K562 (cell line): ENCODE measurements around the gene CALML6. TPM values are rescaled to one million over a fixed set of nuclear protein-coding genes. Genes with fewer than 3 reads are reported as not detected.

ENCODE experiments used
- ATAC-seq: fragments of 200-7000 bp; cut with Tn5 transposase; 3 replicates; pipeline ENCODE4 v1.9.1; 2020; ENCODE audit warnings: moderate library complexity
- BruUV-seq: library from RNA; stranded (reverse); fragments of 400-500 nt; replicated peaks from 2 replicates; lab custom pipeline; 2021; lab: Mats Ljungman, UMichigan
- CTCF ChIA-PET: fragments of 300-600 bp; formaldehyde crosslinking; extraction: SDS; loops from one replicate; lab custom pipeline; 2021; ENCODE audit warnings: low intra/inter-chr PET ratio; lab: Yijun Ruan, JAX
- POLR2A ChIA-PET: fragments of 300-600, 350-650 bp; sonication (Branson Sonifier 250); formaldehyde crosslinking; extraction: SDS; loops from one replicate; lab custom pipeline; 2021; ENCODE audit warnings: antibody characterized with exemption, inconsistent platforms; lab: Yijun Ruan, JAX
- DNase-seq, 4 experiments: peaks; one replicate each; pipeline versions ENCODE4 v3.0.0 to v3.0.0-alpha.2; 2011 to 2018; ENCODE audit warnings: low spot score in 3 of 4, mixed read lengths in 3 of 4; ENCODE audit errors: extremely low read depth in 1 of 4
- FAIRE-seq: peaks from 2 replicates; lab custom pipeline; 2011; peaks lifted over from hg19 to GRCh38; lab: Jason Lieb, UNC
- H2AFZ ChIP-seq: 2 replicates; pipeline ENCODE4 v1.6.0; 2011; ENCODE audit warnings: low read depth, low read length, control low read depth, inconsistent platforms
- H3K27ac ChIP-seq: fragments of 200-600 bp; 3 replicates; pipeline ENCODE4 v1.8.0; 2011; ENCODE audit warnings: low read depth, mild to moderate bottlenecking, control low read depth, inconsistent platforms, low read length, moderate library complexity, mixed read lengths; ENCODE audit errors: extremely low read depth
- H3K27me3 ChIP-seq, 2 experiments: fragments of 300-600 bp in 1 of 2; 2 replicates in 1 of 2; 3 replicates in 1 of 2; pipeline versions ENCODE4 v1.6.0 to v1.8.0; 2011; ENCODE audit warnings: inconsistent platforms in 2 of 2, low read length in 2 of 2, mild to moderate bottlenecking in 1 of 2, mixed read lengths in 1 of 2, moderate library complexity in 1 of 2; ENCODE audit not compliant: control insufficient read depth in 2 of 2, insufficient read depth in 2 of 2
- H3K36me3 ChIP-seq: fragments of 300-600 bp; 3 replicates; pipeline ENCODE4 v1.8.0; 2011; ENCODE audit warnings: mild to moderate bottlenecking, low read length, inconsistent platforms; ENCODE audit not compliant: control insufficient read depth, insufficient read depth
- H3K4me1 ChIP-seq, 2 experiments: fragments of 200-600 bp in 1 of 2; replicated peaks in 1 of 2; 2 replicates in 1 of 2; 3 replicates in 1 of 2; pipeline versions ENCODE4 v1.5.1 to v1.8.0; 2011; ENCODE audit warnings: inconsistent platforms in 2 of 2, low read length in 2 of 2, mild to moderate bottlenecking in 1 of 2, mixed read lengths in 1 of 2, moderate library complexity in 1 of 2; ENCODE audit not compliant: control insufficient read depth in 2 of 2, insufficient read depth in 2 of 2
- H3K4me2 ChIP-seq: 2 replicates; pipeline ENCODE4 v1.6.1; 2011; ENCODE audit warnings: low read length, control low read depth, inconsistent platforms, mixed read lengths; ENCODE audit not compliant: insufficient read depth
- H3K4me3 ChIP-seq: fragments of 200-600 bp; sonication (generic), shearing (Covaris generic); 2 replicates; pipeline ENCODE4 v1.5.1; 2016; ENCODE audit warnings: control low read depth, inconsistent platforms
- H3K79me2 ChIP-seq: fragments of 200-600 bp; 3 replicates; pipeline ENCODE4 v1.8.0; 2011; ENCODE audit warnings: low read length, inconsistent platforms; ENCODE audit not compliant: control insufficient read depth, insufficient read depth
- H3K9ac ChIP-seq, 2 experiments: 2 replicates each; pipeline versions ENCODE4 v1.6.0 to v1.6.1; 2011; ENCODE audit warnings: low read depth in 2 of 2, low read length in 2 of 2, control low read depth in 1 of 2, inconsistent platforms in 1 of 2, mild to moderate bottlenecking in 1 of 2, mixed read lengths in 1 of 2; ENCODE audit not compliant: insufficient read depth in 1 of 2
- H3K9me1 ChIP-seq: one replicate; pipeline ENCODE4 v1.6.0; 2011; ENCODE audit warnings: inconsistent platforms, mild to moderate bottlenecking, low read length, moderate library complexity; ENCODE audit not compliant: control insufficient read depth, insufficient read depth
- H3K9me3 ChIP-seq: replicated peaks from 2 replicates; pipeline ENCODE4 v1.5.1; 2011; ENCODE audit warnings: low read depth, low read length, inconsistent platforms; ENCODE audit not compliant: control insufficient read depth, insufficient read depth
- H4K20me1 ChIP-seq: replicated peaks from 2 replicates; pipeline ENCODE4 v1.6.1; 2011; ENCODE audit warnings: low read length, inconsistent platforms, mixed read lengths; ENCODE audit not compliant: control insufficient read depth, insufficient read depth
- CREM ChIP-seq: IDR thresholded peaks from 2 replicates; pipeline ENCODE4 v1.6.1; 2014; ENCODE audit warnings: antibody characterized with exemption, low read depth
- EGR1 ChIP-seq: fragments of 450-650 bp; conservative IDR thresholded peaks from 2 replicates; pipeline ENCODE4 v1.6.1; 2017; ENCODE audit warnings: mild to moderate bottlenecking
- FOXP1 ChIP-seq: sonication (generic); formaldehyde crosslinking; IDR thresholded peaks from 2 replicates; pipeline ENCODE4 v1.8.0; 2022; ENCODE audit warnings: mild to moderate bottlenecking, missing genetic modification reagents
- GTF2A2 ChIP-seq: IDR thresholded peaks from 2 replicates; pipeline ENCODE4 v1.6.1; 2016; ENCODE audit warnings: mild to moderate bottlenecking, missing genetic modification characterization, missing compliant biosample characterization
- IFI16 ChIP-seq: fragments of 250-450 bp; sonication (Bioruptor Pico); IDR thresholded peaks from 2 replicates; pipeline ENCODE4 v2.1.2; 2022; ENCODE audit warnings: mild to moderate bottlenecking, inconsistent platforms
- JUN ChIP-seq, 2 experiments: sonication (generic) in 1 of 2; formaldehyde crosslinking in 1 of 2; IDR thresholded peaks; 2 replicates each; pipeline versions ENCODE4 v1.6.1 to v1.8.0; 2012 to 2022; ENCODE audit warnings: borderline replicate concordance in 2 of 2, mild to moderate bottlenecking in 2 of 2, improper control_type of control experiment in 1 of 2, low read depth in 1 of 2, low read length in 1 of 2, missing genetic modification reagents in 1 of 2
- KLF1 ChIP-seq: fragments of 450-650 bp; IDR thresholded peaks from 2 replicates; pipeline ENCODE4 v1.6.1; 2016; ENCODE audit warnings: missing genetic modification characterization, missing compliant biosample characterization
- MEF2D ChIP-seq: conservative IDR thresholded peaks from 2 replicates; pipeline ENCODE4 v1.6.1; 2016; ENCODE audit warnings: low read depth, missing genetic modification characterization, missing compliant biosample characterization
- NFE2 ChIP-seq: IDR thresholded peaks from 2 replicates; pipeline ENCODE4 v1.6.1; 2014; ENCODE audit warnings: antibody characterized with exemption, low read depth
- PHB2 ChIP-seq: fragments of 450-650 bp; IDR thresholded peaks from 2 replicates; pipeline ENCODE4 v1.6.1; 2017; ENCODE audit warnings: low read depth
- PHTF2 ChIP-seq: fragments of 250-450 bp; sonication (Bioruptor Pico); IDR thresholded peaks from 2 replicates; pipeline ENCODE4 v1.5.0; 2021; ENCODE audit warnings: mild to moderate bottlenecking
- PYGO2 ChIP-seq: fragments of 450-650 bp; IDR thresholded peaks from 2 replicates; pipeline ENCODE4 v1.6.1; 2016; ENCODE audit warnings: mild to moderate bottlenecking, missing genetic modification characterization, moderate library complexity, missing compliant biosample characterization
- SREBF1 ChIP-seq: fragments of 150-350 bp; IDR thresholded peaks from 2 replicates; pipeline ENCODE4 v1.6.1; 2014; ENCODE audit warnings: antibody characterized with exemption, low read depth, low read length, borderline replicate concordance
- ZNF146 ChIP-seq: IDR thresholded peaks from one replicate; pipeline ENCODE4 v1.6.1; 2018; ENCODE audit warnings: missing compliant biosample characterization; ENCODE audit not compliant: unreplicated experiment
- ZNF77 ChIP-seq: fragments of 250-450 bp; sonication (Bioruptor Pico); IDR thresholded peaks from 2 replicates; pipeline ENCODE4 v1.5.0; 2020
- ZNF830 ChIP-seq: fragments of 250-450 bp; sonication (Bioruptor Pico); IDR thresholded peaks from 2 replicates; pipeline ENCODE4 v1.5.0; 2021; ENCODE audit warnings: mild to moderate bottlenecking
- WGBS: fragments of 100-300 bp; shearing (Covaris generic); methylation state at CpG from one replicate; pipeline ENCODE4 v1.1.6; 2016; ENCODE audit warnings: low coverage, mixed read lengths; ENCODE audit not compliant: insufficient coverage; ENCODE audit errors: missing lambda C conversion rate; 5-methylcytosine and 5-hydroxymethylcytosine counted together
- in situ Hi-C: fragments of 300-500 bp; cut with MboI; formaldehyde crosslinking; loops from 4 replicates; pipeline ENCODE4 v1.15.0; 2018; ENCODE audit warnings: inconsistent platforms, mixed read lengths
- intact Hi-C: fragments of 100-400 bp; cut with micrococcal nuclease; formaldehyde crosslinking; loops from 2 replicates; pipeline ENCODE4 v1.14.2; 2022
- polyA plus RNA-seq, 8 experiments: library from polyadenylated mRNA; depleted of rRNA in 4 of 8; stranded (reverse) in 5 of 8; unstranded in 3 of 8; fragments of >200 nt; fragmentation: Nextera tagmentation in 2 of 8; fragmentation: Illumina TruSeq in 1 of 8; extraction: Ambion mirVana in 2 of 8; extraction: Trizol in 1 of 8; gene quantifications; 2 replicates each; pipeline versions ENCODE4 v1.2.1 to v1.2.3, GENCODE V29; 2011 to 2014; ENCODE audit warnings: inconsistent platforms in 1 of 8, missing spikeins in 1 of 8
- total RNA-seq, 7 experiments: library from RNA; depleted of rRNA in 6 of 7; stranded (reverse); fragments of >200 nt in 6 of 7; fragmentation: Illumina TruSeq in 2 of 7; extraction: Trizol in 2 of 7; gene quantifications; 2 replicates each; pipeline versions ENCODE4 v1.2.1 to v1.2.3, GENCODE V29; 2011 to 2021; ENCODE audit warnings: low replicate concordance in 1 of 7

Gene CALML6
- total and polyA plus RNA-seq, 9 of the 15 experiments (the other 6 are each of a cell fraction or from before 2014, with no cell fraction given) = 0.14 TPM; not detected in 8

DNA sequence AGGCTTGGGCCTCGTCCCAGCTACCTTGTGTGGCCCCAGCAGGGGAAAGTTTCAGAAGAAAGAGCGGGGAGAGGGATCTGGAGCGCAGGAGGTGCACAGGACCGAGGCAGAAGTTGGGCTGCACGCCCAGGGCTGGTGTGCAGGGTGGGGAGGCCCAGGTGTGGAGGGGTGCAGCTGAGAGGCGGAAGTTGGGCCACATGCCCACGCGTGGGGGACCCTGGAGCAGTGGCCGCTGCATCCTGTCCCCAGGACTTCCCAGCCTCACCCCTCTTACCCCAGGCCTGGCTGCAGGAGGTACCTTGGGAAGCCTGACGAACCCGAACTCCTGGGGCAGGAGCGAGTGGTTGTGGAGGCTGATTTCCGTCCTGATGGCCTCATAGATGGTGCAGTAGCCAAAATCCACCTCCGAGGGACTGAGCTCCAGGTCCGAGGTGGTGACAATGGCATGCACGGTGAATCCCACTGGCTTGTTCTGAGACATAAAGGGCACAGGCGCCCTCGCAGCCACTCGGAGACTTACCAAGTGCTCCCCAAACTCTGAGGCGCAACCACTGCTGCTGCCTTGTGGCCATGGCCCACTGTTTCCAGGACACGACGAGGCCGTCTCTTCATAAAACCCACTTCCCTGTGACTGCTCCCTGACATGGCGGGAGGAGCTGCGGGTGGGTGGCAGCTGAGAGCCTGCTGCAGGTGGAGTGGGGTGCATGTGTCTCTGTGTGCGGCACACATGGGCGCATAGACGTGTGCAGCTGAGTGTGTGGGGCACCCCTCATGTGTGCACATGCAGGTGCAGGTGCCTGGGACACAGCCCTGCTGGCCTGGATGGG, 24.4 kb downstream of the CALML6 start:
- Histone ChIP-seq H3K9me1 (no peaks in the 10 kb centered on the region), H4K20me1 (peaks cover 7% of the 10 kb centered on the region; the same call in 1 of the 2 replicates), H3K9ac (peak overlapping the region in 1 of 2 experiments; percentile 28; a peak in 1 of 4 replicates), H3K27ac (no peak overlapping the region), H3K9me3 (peaks cover 2% of the 10 kb centered on the region; the same call in 1 of the 2 replicates), H3K4me3 (no peak overlapping the region), H2AFZ (no peak overlapping the region), H3K36me3 (no peaks in the 10 kb centered on the region), H3K4me2 (no peak overlapping the region), H3K27me3 (peaks cover 43 to 79% of the 10 kb centered on the region in 2 experiments), H3K79me2 (no peaks in the 10 kb centered on the region), H3K4me1 (peaks cover 0 to 41% of the 10 kb centered on the region in 2 experiments; a peak in 2 of 5 replicates)
- ChIA-PET CTCF (interaction anchor here (0.6 kb wide), 1 partner anchor 955 kb away, joined by 4 read pairs; no protein-coding TSS in a partner anchor), POLR2A (interaction anchor here (0.7 to 1.1 kb wide), 2 partner anchors 12 to 17 kb away, joined by 3 read pairs; no protein-coding TSS in a partner anchor)
- 3% methylated on average over 28 of the region's 28 CpGs for WGBS
- ATAC-seq (no peak), FAIRE-seq (no peak), DNase-seq (no peak)
- no TSS peak for BruUV-seq
- intact Hi-C loops = no loop called here
- in situ Hi-C loops = no loop called here
- TF ChIP-seq GTF2A2 (no peak), ZNF77 (CRISPR knock-in tag) (no peak), SREBF1 (no peak), MEF2D (tag) (no peak), JUN (IDR thresholded peaks at IDR 0.05; ENCODE audit: borderline replicate concordance, low read depth, low read length) (no peak), JUN (CRISPR knock-in tag; IDR thresholded peaks at IDR 0.05; ENCODE audit: borderline replicate concordance) (no peak), ZNF830 (CRISPR knock-in tag) (no peak), PYGO2 (tag) (no peak), IFI16 (CRISPR knock-in tag) (no peak), KLF1 (tag) (no peak), FOXP1 (CRISPR knock-in tag) (no peak), NFE2 (no peak), PHB2 (no peak), PHTF2 (CRISPR knock-in tag) (no peak), ZNF146 (CRISPR knock-in tag) (no peak), CREM (no peak), EGR1 (no peak)
